GM18873 (cell line): Measurements from ENCODE around the gene EOMES.

Experiments
- ATAC-seq: cut with Tn5 transposase; IDR thresholded peaks from one replicate; pipeline ENCODE4 v1.9.1; 2021; ENCODE audit warnings: mild to moderate bottlenecking, moderate library complexity, moderate number of reproducible peaks; ENCODE audit not compliant: unreplicated experiment, low FRiP score

EOMES gene

DNA sequence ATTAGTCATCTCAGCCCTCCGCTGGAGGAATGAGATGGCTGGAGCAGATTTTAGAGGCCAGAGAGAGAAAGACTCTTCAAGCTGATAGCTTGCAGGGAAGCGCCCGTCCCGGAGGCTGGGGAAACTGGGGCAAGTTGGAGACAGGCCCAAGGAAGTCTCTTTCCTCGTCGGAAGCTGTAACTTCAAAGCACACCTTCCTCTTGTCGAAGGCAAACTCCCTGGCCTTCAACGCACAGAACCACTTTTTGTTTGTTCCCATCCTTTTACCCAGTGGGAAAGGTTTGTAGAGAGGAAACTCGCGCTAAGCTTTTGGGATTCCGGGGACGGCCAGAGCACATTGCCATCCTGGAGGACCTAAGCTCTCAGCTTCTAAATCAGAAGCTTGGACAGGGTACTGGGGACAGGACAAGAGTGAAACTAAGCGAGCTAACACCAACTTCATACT is 900 bp upstream of the EOMES start:
- ATAC-seq = no peak

DNA sequence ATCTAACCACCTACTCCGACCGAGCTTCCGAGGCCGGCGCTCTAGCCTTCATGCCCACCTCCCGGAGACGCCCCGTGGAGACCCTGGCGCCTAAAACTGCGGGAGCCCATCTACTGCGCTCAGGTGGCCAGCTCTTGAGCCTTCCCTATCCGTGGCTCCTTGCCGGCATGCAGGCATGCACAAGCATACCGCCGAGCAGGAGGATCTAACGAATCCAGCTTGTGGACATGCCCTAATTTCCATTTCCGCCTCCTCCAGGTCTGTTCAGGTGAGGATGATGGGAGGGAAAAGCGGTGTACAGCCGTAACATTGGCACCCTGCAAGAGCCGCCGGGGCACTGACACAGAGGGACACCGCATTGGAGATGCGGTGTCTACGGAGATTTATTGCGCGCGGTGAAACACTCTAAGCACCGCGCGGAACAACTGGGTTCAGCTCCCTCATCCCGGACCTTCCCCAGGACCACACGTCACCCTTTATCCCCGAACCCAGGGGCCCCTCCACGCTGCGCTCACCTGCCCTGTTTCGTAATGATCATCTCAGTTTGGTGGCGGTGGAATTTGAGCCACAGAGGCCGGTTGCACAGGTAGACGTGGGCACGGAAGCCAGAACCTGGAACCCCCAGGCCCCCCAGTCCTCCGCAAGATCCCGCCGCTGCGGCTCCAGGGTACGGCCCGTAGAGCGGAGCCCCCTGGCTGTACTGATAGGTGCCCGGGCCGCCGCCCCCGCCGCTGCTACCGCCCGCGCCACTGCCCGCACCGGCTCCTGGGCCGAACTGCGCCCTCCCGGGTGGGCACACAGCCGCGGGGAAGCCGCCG is 1.0 kb downstream of the EOMES start:
- no peak for ATAC-seq

DNA sequence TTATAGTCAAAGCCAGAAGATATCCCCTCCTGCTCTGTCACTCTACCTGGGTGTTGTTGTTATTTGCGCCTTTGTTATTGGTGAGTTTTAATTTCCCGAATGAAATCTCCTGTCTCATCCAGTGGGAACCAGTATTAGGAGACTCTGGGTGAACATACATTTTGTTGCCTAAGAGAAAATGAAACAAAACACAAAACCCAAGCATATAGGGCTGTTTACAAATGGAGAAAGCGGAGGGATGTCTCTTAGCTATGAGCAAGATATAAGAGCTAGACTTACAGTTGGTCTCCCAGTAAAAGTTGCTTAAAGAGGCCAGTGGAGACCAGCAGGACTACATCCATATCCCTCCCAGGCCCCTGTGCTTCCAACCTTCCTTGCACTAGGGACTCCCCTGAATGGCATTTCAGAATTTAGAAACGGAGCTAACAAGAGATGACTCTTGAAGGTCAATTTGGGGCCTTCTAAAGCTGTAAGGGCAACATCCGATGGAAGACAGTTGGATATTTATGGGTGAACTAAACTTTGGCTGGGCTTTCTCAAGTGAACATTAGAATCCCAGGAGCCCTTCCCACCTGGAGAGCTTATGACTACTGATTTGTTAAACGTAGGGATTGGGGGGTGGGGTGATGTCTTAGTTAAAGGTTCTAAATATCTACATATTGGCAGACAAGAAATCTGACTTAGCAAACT is 2.7 kb downstream of the EOMES start:
- ATAC-seq = no peak

DNA sequence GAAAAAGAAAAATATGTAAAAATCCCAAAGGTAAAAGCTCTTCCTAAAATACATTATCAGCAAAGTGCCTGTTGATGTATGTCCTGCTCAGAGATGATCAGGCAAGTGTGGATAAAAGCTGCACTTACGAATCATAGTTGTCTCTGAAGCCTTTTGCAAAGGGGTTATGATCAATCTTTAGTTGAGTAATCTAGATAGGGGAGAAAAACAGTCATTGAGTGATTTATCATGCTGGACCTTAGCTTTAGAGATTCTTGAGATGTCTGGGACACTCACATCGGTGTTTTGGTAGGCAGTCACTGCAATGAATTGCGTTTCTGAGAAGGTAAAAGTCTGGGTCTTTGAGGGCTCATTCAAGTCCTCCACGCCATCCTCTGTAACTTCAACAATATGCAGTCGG is 3.7 kb downstream of the EOMES start:
- ATAC-seq = no peak

DNA sequence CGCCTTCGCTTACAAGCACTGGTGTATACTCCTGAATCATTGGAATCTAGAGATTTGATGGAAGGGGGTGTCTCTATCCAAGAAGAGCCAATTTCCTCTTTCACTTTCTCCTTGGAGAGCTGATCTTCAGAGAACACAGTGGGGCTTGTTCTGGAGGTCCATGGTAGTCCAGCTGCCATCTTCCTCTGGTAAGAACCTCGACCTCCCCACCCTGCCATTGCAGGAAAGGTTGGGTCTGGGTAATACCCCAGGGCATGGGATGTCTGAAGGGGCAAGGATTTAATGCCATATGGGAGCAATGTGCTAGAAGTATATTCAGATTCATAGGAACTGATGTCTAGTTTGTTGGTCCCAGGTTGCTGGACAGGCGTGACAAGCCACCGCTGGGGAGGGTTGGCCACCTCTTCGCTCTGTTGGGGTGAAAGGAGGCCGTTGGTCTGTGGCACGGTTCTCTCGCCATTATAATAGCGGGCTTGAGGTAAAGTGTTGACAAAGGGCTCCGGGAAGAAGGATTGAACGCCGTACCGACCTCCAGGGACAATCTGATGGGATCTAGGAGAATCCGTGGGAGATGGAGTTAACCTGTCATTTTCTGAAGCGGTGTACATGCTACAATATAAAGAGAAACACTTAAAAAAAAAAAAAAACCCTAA is 4.8 kb downstream of the EOMES start:
- no peak for ATAC-seq

DNA sequence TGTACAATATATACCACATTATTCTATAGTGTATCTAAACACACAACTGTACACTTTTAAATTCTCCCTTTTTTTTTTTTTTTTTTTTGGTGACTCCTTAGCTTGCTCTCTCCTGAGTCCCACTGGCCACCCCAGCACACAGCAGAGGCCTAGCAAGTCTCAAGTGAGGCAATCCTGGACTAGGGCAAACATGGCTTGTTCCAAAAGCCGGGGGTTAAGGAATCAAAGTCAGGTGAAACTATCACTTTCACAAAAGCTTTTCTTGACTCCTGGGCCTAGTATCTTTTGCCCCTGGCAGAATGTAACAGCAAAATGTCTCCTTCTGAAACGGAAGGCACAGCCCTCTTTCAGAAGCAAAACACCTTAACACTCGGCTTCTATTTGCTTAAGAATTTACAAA is 5.8 kb downstream of the EOMES start:
- ATAC-seq = no peak

DNA sequence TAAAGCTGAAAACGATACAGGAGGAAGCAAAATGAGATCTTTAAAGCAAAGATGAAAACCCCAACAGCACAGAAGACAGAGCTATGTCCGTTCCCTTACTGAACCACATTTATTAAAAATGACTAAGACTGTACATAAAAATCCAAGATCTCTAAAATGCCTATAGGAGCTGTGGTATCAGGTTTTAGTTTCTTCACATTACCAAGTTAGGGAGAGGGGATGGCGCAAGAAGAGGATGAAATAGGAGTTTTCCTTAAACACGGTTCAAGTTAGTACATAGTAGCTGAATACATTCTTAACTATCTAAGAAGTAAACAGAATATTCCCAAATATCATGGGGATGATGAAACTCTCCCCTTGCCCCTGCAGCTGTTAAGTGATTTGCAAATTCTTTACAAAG is 6.3 kb downstream of the EOMES start:
- no peak for ATAC-seq

DNA sequence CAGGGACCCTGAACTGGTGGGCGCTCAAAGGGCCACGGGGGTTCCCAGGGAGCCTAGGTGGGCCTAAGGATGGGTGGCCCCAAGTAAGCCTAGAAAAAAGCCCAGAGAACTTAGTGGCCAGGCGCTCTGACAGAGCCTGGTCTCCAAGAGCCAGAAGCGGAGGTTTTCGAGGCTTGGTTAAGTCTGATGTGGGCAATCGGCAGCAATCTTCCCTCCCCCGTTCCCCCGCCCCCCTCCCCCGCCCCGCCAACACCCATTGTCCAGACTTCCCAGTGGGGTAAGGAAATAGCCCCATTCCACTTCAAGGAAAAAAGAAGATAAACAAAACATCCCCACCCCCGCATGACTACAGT is 6.7 kb downstream of the EOMES start:
- ATAC-seq = no peak

DNA sequence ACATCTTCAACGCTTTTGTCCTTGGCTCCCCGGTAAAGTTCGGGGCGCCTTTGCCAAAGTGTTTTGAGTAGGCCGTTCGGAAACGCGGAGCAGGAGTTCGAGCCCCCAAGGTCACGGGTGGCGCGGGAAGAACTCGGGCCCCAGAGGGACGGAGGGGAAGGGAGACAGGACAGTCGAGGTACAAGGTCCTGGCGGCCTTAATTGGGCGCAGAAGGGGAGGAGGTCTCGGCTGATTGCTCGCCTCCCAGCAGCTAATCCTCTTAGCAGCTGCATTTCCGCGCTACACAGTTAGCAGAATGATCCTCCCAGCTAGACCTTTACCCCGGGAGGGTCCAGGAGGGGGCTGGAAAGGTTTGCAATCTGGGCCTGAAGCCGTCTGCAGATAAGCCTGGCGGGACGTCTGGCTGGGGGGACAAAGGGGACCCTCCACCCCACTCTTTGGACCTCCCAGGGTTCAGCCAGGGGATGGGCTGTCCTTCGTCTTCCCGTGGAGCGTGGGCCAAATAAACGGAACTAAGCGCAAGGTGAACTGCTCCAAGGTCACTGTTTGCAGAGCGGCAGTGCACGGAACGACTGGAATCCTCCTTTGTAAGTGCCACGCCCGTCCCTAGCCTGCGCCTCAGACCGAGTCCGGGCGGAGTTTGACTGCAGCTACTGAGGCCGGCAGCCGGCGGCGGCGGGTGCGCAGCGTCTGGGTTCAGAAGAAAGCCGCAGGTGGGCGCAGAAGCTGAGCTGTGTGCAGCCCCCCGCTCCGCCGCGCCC is 7.2 kb downstream of the EOMES start:
- no peak for ATAC-seq

DNA sequence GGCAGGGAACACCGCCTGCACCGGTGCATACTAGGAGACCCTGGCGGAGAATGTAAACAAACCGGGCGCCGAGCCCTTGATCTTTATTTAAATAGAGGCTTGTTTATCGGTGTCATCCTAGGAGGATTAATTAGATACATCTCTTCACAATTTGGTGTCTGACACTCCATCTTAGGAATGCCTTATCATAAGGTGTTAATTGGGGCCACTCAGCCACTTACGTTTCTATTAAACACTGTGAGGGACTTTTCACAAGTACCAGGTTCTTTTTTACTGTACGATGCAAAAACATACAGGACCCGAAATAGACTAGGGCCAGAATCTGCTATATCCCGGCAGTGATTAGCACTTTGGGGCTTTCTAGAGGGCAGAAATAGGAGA is 8.0 kb downstream of the EOMES start:
- ATAC-seq = no peak

DNA sequence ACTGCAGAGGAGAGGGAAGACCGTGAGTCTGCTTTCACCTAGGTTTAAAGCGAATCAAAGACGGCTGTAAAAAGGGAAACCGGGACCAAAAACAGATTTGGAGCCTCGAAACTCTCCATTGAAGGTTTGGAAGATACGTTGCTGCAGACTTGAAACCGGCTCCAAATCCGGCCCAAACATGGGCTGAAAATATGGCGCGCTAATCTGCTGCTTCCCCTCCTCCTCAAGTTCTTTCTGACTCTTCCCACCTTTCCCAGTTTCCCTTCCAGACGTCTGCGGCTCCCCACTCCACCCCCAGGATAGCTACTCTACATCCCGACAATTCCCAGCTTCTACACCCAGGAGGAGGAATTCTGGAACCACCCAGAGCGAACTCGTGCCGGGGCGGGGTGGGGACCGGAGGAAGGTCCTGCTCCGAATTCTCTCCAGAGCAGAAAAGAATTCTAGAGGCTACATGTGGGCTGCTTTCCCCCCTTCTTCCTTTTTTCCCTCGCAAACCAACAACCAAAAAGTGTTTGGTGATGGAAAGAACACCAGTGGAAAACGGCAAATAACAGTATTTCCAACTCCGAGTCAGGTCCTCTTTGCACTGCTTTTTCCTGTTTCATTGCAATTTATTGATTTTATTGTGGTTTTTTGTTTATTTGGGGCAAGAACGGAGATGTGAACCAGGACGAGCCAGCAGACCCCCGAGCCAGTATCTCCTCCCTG is 8.5 kb downstream of the EOMES start:
- no peak for ATAC-seq

DNA sequence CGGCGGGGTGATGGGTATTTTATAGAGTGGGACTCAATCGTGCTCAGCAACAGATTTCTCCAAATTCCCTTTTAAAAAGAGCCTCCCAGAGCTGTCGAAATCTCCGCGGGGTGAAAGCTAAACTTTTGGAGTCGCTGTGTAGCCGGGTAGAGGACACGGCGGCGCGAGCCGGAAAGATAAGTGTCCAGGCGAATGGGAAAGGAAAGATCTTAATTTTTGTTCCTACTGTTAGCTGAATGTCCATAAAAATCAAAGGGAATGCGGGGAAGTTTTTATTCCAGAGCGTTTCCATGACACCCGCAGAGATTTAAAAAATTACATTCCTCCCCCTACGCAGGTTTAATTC is 9.1 kb downstream of the EOMES start:
- no peak for ATAC-seq

DNA sequence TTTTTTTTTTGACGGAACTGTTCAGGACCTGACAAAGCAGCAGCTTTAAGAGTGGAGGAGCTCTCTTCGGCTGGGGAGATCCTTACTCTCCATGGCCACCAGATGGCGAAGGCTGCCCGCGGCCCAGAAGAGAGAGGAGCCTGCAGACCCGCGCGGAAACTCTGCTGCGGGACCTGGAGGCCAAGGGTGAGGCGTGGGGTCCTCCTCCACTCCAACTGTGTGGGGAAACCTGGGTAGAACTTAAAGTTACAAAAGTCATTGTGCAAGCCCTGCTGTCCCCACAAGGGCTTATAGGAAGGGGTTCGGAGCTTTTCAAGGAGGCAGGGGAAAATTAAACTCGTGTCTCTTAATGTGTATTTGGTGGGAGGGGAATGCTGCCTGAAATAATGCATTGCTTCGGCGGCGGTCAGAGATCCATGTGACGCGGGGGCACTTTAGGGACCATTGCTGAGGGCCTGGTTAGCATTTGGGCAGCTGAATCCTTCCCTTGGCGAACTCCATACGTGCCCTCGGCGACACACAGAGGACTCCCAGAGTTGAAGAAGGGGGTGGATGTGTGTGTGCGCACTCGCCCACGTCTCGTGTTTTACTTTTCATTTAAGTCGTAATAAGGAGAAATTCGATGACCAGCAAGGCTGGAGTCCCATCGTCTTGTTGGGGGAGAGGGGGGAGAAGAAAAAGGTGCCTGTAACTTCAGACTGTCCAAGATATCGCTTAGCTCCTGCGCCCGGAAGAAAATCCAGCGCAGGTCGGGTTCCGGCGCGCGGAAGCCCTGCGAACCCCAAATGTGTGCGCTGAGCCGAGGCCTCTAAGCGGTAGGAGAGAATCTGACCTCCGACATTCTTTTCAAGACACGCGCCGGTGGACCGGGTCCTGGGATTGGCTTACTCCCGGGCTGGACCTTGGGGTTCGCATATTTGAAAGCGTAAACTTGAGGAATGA is 9.7 kb downstream of the EOMES start:
- ATAC-seq = peak; percentile 93

DNA sequence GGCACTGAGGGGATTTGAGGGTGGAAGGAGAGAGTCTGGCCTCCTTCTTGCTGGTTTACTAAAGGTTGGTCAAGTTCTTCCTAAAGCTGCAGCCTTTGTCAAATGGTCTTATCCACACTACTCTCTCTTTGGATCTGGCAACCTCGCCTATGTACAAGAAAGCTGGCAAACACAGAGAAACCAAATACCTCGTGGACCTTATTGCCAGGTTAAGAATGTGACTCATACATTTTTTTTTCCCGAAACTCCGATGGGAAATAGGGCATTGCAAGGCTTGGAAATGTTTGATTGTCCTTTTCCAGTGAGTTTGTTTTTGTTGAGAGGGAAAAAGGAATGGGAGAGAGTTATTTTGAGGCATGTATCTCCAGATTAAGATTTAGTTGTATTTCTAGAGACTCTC is 13.9 kb downstream of the EOMES start:
- no peak for ATAC-seq

DNA sequence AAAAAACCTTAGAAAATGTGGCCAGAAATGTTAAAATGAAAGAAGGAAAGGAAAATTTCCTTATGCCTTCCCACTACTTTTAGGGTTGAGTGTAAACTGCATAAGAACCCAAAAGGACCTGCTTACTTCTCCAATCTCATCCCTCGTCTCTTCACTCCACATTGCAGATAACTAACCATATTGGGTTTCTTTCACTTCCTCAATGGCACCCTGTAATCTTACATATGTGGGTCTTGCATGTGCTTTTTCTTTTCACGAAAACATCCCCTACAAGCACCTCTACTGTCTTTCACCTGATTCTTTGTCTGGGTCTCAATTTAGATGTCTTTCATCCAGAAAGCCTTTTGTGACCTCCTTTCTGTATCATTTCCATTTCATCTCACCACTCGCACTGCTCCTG is 23.1 kb downstream of the EOMES start:
- ATAC-seq = no peak

DNA sequence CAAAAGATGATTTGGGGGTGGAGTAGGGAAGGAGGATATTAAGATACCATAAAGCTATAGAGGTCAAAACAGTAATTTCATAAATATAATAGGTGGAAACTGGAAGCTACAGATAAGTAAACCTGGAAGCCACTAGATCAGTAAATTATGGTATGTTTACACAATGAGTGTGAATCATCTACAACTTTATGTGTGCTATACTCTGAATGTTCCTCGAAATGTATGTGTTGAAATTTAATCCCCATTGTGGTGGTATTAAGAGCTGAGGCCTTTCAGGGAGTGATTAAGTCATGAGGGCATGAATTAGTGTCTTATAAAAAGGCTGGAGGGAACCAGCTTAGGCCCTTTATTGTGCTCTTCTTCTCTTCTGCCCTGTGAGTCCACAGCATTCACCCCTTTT is 25.2 kb downstream of the EOMES start:
- no peak for ATAC-seq

DNA sequence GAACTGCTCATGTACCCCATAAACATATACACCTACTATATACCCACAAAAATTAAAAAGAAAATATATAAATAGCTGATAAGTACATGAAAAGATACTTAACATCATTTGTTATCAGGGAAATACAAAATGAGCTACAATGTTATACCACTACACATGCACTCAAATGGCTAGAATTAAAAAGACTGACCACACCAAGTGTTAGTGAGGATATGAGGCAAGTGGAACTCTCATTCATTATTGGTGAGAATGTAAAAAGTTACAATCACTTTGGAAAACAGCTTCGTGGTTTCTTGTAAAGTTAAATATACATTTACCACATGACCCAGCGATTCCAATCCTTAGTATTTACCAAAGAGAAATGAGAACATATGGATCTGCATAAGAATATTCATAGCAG is 26.5 kb downstream of the EOMES start:
- ATAC-seq = no peak

DNA sequence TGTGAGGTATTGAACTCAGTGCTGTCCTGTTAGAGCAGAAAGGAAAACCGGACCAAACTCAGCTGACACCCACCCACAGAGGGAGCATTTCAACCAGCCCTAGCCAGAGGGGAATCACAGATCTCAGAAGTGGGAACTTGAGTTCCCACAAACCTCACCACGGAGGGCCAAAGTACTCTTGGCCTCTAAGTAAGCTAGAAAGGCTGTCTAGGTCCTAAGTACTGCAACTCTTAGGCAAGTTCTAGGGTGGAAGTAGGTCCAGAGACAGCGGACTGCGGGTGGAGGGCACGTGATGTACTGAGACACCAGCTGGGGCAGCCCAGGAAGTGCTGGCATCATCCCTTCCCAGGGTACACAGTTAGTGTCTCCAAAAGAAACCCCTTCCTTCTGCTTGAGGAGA is 34.1 kb downstream of the EOMES start:
- no peak for ATAC-seq

DNA sequence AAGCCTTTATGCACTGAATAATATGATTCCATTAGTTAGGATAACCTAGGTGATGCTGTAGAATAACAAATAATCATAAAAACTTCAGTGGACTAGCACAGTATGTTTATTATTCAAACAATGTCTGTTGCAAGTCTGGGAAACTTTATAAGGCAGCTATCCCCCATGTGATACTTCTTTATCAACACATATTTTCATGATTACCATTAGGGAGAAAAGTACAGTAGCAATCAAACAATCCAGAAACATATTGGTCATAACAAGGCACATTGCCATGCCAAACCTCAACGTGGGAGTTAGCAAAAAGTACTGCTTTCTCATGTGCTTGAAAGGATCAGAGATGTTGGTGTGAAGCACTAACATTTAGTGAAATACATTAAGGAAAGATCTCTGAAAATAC is 35.5 kb downstream of the EOMES start:
- no peak for ATAC-seq
